ENCODE data around the gene ACO2. TPM values are rescaled to one million over a fixed set of nuclear protein-coding genes. Genes with fewer than 3 reads are reported as not detected.

ACO2 gene
- total RNA-seq, 1 experiment from 2014 or later = 105 TPM

DNA sequence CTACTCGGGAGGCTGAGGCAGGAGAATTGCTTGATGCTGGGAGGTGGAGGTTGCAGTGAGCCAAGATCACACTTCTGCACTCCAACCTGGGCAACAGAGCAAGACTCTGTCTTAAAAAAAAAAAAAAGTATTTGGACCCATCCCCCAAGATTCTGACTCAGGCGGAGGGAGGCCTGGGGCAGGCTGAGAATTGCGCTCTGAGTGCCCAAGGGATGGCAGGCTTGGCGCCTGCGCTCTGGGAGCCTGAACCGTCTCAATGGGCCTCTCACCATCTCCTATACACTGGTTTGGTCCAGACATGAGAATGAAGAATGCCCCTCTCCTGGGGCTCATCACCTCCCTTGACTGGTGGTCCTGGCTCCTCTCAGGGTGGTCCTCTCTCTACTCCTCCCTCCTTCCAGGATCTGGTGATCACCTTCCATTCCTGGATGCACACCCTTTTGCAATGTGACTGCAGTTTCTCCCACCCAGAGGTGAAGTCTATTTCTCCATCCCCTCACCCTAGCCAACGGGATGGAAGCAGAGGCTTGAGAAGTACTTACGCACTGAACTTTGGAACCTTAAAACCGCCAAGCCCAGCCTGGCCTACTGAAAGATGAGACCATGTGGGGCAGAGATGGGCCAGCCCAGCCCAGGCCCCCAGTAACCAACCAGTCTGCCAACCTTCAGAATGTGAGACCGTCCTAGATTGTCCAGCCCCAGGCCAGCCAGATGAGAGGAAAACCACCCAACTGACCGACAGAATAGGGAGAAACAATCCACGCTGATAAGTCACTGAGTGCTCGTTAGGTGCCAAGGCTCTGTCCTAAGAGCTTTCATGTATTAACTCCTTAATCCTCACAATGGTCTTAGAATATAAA, 70.5 kb downstream of the ACO2 start:
- H3K4me1 Mint-ChIP-seq (ENCODE audit: insufficient read depth, unreplicated experiment) = peaks cover 18% of the 10 kb centered on the region

DNA sequence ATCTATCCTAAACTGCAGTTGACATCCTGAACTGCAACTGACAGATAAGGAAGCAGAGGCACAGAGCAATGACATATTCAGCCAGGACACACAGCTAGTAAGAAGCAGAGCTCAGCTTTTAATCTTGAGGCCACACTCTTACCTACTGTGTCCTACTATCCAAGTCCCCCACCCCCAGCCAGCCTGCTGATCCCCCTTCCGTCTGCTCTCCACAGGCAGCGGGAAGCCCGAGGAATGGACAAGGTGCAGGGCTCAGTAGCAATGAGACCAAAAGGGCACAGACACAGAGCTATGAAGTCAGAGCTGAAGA, 71.0 kb downstream of the ACO2 start:
- ChIA-PET POLR2A (no interaction called here), CTCF (no interaction called here)
- Mint-ChIP-seq H3K4me1 (ENCODE audit: insufficient read depth, unreplicated experiment) (peaks cover 24% of the 10 kb centered on the region), H3K4me3 (ENCODE audit: unreplicated experiment) (no peak overlapping the region), H3K27ac (ENCODE audit: low read depth, unreplicated experiment) (no peak overlapping the region), H3K36me3 (ENCODE audit: insufficient read depth, unreplicated experiment) (peaks cover 29% of the 10 kb centered on the region), H3K9me3 (ENCODE audit: unreplicated experiment) (no peaks in the 10 kb centered on the region), H3K27me3 (ENCODE audit: insufficient read depth, unreplicated experiment) (no peaks in the 10 kb centered on the region)
- TF ChIP-seq, protein P1, sequence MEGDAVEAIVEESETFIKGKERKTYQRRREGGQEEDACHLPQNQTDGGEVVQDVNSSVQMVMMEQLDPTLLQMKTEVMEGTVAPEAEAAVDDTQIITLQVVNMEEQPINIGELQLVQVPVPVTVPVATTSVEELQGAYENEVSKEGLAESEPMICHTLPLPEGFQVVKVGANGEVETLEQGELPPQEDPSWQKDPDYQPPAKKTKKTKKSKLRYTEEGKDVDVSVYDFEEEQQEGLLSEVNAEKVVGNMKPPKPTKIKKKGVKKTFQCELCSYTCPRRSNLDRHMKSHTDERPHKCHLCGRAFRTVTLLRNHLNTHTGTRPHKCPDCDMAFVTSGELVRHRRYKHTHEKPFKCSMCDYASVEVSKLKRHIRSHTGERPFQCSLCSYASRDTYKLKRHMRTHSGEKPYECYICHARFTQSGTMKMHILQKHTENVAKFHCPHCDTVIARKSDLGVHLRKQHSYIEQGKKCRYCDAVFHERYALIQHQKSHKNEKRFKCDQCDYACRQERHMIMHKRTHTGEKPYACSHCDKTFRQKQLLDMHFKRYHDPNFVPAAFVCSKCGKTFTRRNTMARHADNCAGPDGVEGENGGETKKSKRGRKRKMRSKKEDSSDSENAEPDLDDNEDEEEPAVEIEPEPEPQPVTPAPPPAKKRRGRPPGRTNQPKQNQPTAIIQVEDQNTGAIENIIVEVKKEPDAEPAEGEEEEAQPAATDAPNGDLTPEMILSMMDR (IDR thresholded peaks at IDR 0.05; ENCODE audit: unreplicated experiment) = no peak
- intact Hi-C loops (cut with micrococcal nuclease) = loop anchor here (10.0 kb wide), 1 partner anchor 405 kb away; the partner anchor contains the start of gene CENPM
- DNase-seq (ENCODE audit: unreplicated experiment) = no peak
- BruUV-seq (replicated peaks) = no TSS peak

More for the DNA sequence above, 70.5 kb downstream of the ACO2 start:
- ChIA-PET CTCF (interaction anchor here (0.5 to 1.0 kb wide), 2 partner anchors 22 to 56 kb away, joined by 3 to 4 read pairs; no protein-coding TSS in a partner anchor), POLR2A (no interaction called here)
- no peak for DNase-seq (ENCODE audit: unreplicated experiment)
- Mint-ChIP-seq H3K9me3 (ENCODE audit: unreplicated experiment) (no peaks in the 10 kb centered on the region), H3K4me3 (ENCODE audit: unreplicated experiment) (no peak overlapping the region), H3K27ac (ENCODE audit: low read depth, unreplicated experiment) (no peak overlapping the region), H3K27me3 (ENCODE audit: insufficient read depth, unreplicated experiment) (no peaks in the 10 kb centered on the region), H3K36me3 (ENCODE audit: insufficient read depth, unreplicated experiment) (peaks cover 35% of the 10 kb centered on the region)
- no TSS peak for BruUV-seq (replicated peaks)
- TF ChIP-seq, protein P1 (IDR thresholded peaks at IDR 0.05; ENCODE audit: unreplicated experiment) = no peak
- intact Hi-C loops (cut with micrococcal nuclease) = loop anchor here (10.0 kb wide), 1 partner anchor 405 kb away; the partner anchor contains the start of gene CENPM

DNA sequence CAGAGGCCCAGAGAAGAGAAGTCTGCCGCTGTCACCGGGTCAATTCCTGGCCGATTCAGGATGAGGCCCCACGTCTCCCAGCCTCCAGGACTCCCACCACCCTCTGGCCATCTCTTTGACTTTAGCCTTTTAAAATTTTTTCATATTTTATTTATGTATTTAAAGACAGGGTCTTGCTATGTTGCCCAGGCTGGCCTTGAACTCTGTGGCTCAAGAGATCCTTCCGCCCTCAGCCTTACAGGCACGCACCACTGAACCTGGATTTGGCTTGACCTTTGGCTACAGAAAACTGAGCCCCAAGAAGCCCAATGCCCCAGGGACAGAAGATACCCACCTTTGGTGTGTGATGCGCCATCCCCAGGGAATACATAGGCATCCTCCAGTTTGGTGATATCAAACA, 71.4 kb downstream of the ACO2 start:
- BruUV-seq (replicated peaks) = no TSS peak
- CTCF ChIA-PET = no interaction called here
- TF ChIP-seq, protein P1 (IDR thresholded peaks at IDR 0.05; ENCODE audit: unreplicated experiment) = no peak
- H3K4me1 Mint-ChIP-seq (ENCODE audit: insufficient read depth, unreplicated experiment) = peaks cover 28% of the 10 kb centered on the region
- intact Hi-C loops (cut with micrococcal nuclease) = loop anchor here (10.0 kb wide), 1 partner anchor 404 kb away; the partner anchor contains the start of gene CENPM
- H3K36me3 Mint-ChIP-seq (ENCODE audit: insufficient read depth, unreplicated experiment) = peaks cover 26% of the 10 kb centered on the region
- H3K27me3 Mint-ChIP-seq (ENCODE audit: insufficient read depth, unreplicated experiment) = no peaks in the 10 kb centered on the region
- DNase-seq (ENCODE audit: unreplicated experiment) = no peak
- POLR2A ChIA-PET = interaction anchor here (0.5 to 1.4 kb wide), 2 partner anchors 81 to 136 kb away, joined by 3 to 4 read pairs; partner anchors contain the start of gene XRCC6
- no peak overlapping the region for H3K27ac Mint-ChIP-seq (ENCODE audit: low read depth, unreplicated experiment)
- H3K4me3 Mint-ChIP-seq (ENCODE audit: unreplicated experiment) = no peak overlapping the region
- H3K9me3 Mint-ChIP-seq (ENCODE audit: unreplicated experiment) = no peaks in the 10 kb centered on the region

DNA sequence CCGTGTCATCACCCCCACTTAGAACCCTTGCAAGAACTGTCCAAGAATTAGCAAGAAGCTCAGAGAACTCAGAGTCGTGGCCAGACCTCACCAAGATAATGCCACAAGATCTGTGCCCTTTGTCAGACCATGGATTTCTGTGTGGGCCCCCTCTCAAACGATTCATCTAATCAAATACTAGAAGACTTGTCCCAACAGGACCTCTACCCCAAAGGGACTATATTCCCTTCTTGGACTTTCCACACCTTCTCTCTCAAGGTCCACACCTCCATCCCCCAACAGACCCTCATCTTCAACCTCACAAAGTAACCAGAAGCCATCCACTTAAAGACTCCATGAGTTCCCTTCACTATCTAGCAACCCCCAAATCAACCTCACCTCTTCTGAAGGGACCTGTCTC, 72.6 kb downstream of the ACO2 start:
- peak overlapping the region; percentile 7 for H3K4me3 Mint-ChIP-seq (ENCODE audit: unreplicated experiment)
- DNase-seq (ENCODE audit: unreplicated experiment) = no peak
- H3K27ac Mint-ChIP-seq (ENCODE audit: low read depth, unreplicated experiment) = peak overlapping the region; percentile 3
- peaks cover 20% of the 10 kb centered on the region for H3K36me3 Mint-ChIP-seq (ENCODE audit: insufficient read depth, unreplicated experiment)
- BruUV-seq (replicated peaks) = no TSS peak
- H3K27me3 Mint-ChIP-seq (ENCODE audit: insufficient read depth, unreplicated experiment) = no peaks in the 10 kb centered on the region
- intact Hi-C loops (cut with micrococcal nuclease) = loop anchor here (10.0 kb wide), 1 partner anchor 403 kb away; the partner anchor contains the start of gene CENPM
- POLR2A ChIA-PET = interaction anchor here (1.3 to 1.4 kb wide), 2 partner anchors 80 to 160 kb away, joined by 3 to 4 read pairs; partner anchors contain the start of genes TEF and XRCC6
- peaks cover 28% of the 10 kb centered on the region for H3K4me1 Mint-ChIP-seq (ENCODE audit: insufficient read depth, unreplicated experiment)
- no peaks in the 10 kb centered on the region for H3K9me3 Mint-ChIP-seq (ENCODE audit: unreplicated experiment)
- CTCF ChIA-PET = interaction anchor here (1.0 to 2.2 kb wide), 3 partner anchors 9 to 56 kb away, joined by 3 to 6 read pairs (median 4); no protein-coding TSS in a partner anchor
- TF ChIP-seq, protein P1 (IDR thresholded peaks at IDR 0.05; ENCODE audit: unreplicated experiment) = no peak

Data from MCF 10A (cell line).